Measurements from ENCODE around the gene SMAD3.

The SMAD3 gene

DNA sequence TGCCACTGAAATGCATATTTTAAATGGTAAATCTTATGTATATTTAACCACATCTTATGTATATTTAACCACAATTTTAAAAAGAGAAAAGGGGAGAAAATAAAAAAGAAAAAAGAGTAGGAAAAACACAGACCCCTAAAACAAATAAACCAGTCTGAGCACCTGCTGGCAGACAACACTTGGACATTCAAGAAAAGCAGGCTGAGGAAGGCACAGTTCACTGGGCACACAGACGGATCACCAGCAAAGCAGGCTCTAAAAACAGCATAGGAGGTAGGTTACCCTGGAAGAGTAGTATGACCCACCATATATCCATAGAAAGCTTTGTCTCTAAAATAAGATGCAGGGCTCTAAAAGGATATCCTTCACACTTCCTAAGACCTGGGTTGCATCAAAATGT is 162.0 kb downstream of the SMAD3 start:
- TF ChIP-seq CTCF (IDR thresholded peaks at IDR 0.05; ENCODE audit: low read depth, low read length): no peak
- DNase-seq: no peak
- H3K36me3 ChIP-seq: peaks cover 22% of the 10 kb centered on the region

GRCh38 chr15:67227846-67228245 is 162.4 kb downstream of the SMAD3 start:
- TF ChIP-seq CTCF (IDR thresholded peaks at IDR 0.05; ENCODE audit: low read depth, low read length): no peak
- no peaks in the 10 kb centered on the region for H3K27me3 ChIP-seq (ENCODE audit: insufficient read depth, low read depth, severe bottlenecking)
- no peaks in the 10 kb centered on the region for H3K9me3 ChIP-seq (ENCODE audit: severe bottlenecking)
- no peak overlapping the region for H3K4me3 ChIP-seq (ENCODE audit: low read depth, low read length)
- no peak for DNase-seq
- H3K36me3 ChIP-seq: peaks cover 25% of the 10 kb centered on the region
- H3K27ac ChIP-seq: no peak overlapping the region

More for the DNA sequence above, 162.0 kb downstream of the SMAD3 start:
- Histone ChIP-seq H3K27me3 (ENCODE audit: insufficient read depth, low read depth, severe bottlenecking) (no peaks in the 10 kb centered on the region), H3K9me3 (ENCODE audit: severe bottlenecking) (no peaks in the 10 kb centered on the region), H3K27ac (no peak overlapping the region), H3K4me3 (ENCODE audit: low read depth, low read length) (no peak overlapping the region)

DNA sequence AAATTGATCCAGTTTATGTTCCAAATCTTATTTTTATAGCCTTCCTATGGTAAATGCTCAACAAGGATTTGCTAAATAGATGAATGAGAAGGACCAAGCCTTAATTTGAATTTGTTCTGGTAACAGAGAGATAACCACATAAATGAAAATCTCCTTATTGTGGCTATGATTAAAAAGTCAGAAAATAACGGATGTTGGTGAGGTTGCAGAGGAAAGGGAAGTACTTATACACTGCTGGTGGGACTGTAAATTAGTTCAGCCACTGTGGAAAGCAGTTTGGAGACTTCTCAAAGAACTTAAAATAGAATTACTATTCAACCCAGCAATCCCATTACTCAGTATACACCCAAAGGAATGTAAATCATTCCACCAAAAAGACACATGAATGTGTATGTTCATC is 162.9 kb downstream of the SMAD3 start:
- Histone ChIP-seq H3K9me3 (ENCODE audit: severe bottlenecking) (no peaks in the 10 kb centered on the region), H3K4me3 (ENCODE audit: low read depth, low read length) (no peak overlapping the region), H3K36me3 (peaks cover 29% of the 10 kb centered on the region), H3K27ac (no peak overlapping the region), H3K27me3 (ENCODE audit: insufficient read depth, low read depth, severe bottlenecking) (no peaks in the 10 kb centered on the region)
- DNase-seq: no peak
- no peak for TF ChIP-seq CTCF (IDR thresholded peaks at IDR 0.05; ENCODE audit: low read depth, low read length)

GRCh38 chr15:67230504-67230903 is 165.1 kb downstream of the SMAD3 start:
- Histone ChIP-seq H3K4me3 (ENCODE audit: low read depth, low read length) (no peak overlapping the region), H3K36me3 (peaks cover 37% of the 10 kb centered on the region), H3K27me3 (ENCODE audit: insufficient read depth, low read depth, severe bottlenecking) (no peaks in the 10 kb centered on the region), H3K9me3 (ENCODE audit: severe bottlenecking) (no peaks in the 10 kb centered on the region), H3K27ac (no peak overlapping the region)
- TF ChIP-seq CTCF (IDR thresholded peaks at IDR 0.05; ENCODE audit: low read depth, low read length): no peak
- DNase-seq: no peak

- no peak overlapping the region for H3K4me3 ChIP-seq (ENCODE audit: low read depth, low read length)
- no peak overlapping the region for H3K27ac ChIP-seq
- no peak for TF ChIP-seq CTCF (IDR thresholded peaks at IDR 0.05; ENCODE audit: low read depth, low read length)
- no peaks in the 10 kb centered on the region for H3K9me3 ChIP-seq (ENCODE audit: severe bottlenecking)
- DNase-seq: no peak
- no peaks in the 10 kb centered on the region for H3K27me3 ChIP-seq (ENCODE audit: insufficient read depth, low read depth, severe bottlenecking)
- peaks cover 37% of the 10 kb centered on the region for H3K36me3 ChIP-seq
These were observed 167.2 kb downstream of the SMAD3 start for GRCh38 chr15:67232591-67232990.
